Measurements from ENCODE around the gene CHURC1. TPM values are rescaled to one million over a fixed set of nuclear protein-coding genes. Genes with fewer than 3 reads are reported as not detected.

CHURC1 gene
- total and polyA plus RNA-seq, 4 donors = 37.2 to 62.6 (median 46.9) TPM

- no peaks in the 10 kb centered on the region for H3K4me1 ChIP-seq (ENCODE audit: control insufficient read depth in 5 of 5, insufficient read depth in 5 of 5, low read length in 5 of 5)
- no peak for ATAC-seq (ENCODE audit: insufficient read depth, low FRiP score)
- no peaks in the 10 kb centered on the region for H3K27me3 ChIP-seq (ENCODE audit: control insufficient read depth in 3 of 3, insufficient read depth in 3 of 3, low read length in 2 of 3)
- 65 to 75% methylated on average over 7 of the region's 7 CpGs for WGBS, 2 donors
- no peak for TF ChIP-seq CTCF (IDR thresholded peaks at IDR 0.05; ENCODE audit: control extremely low read depth, extremely low read depth)
- peaks cover 0 to 18% (median 1%) of the 10 kb centered on the region in 4 donors for H3K36me3 ChIP-seq (ENCODE audit: control insufficient read depth in 4 of 4, insufficient read depth in 4 of 4, low read length in 4 of 4)
- H3K9ac ChIP-seq (ENCODE audit: insufficient read depth in 1 of 2, low read length in 2 of 2) = no peak overlapping the region
- DNase-seq = no peak
- H3K9me3 ChIP-seq (ENCODE audit: control insufficient read depth in 4 of 4, insufficient read depth in 3 of 4, low read length in 3 of 4) = no peaks in the 10 kb centered on the region
- H3K4me3 ChIP-seq = no peak overlapping the region
- peak overlapping the region in 1 of 2 donors; percentile 27 for H3K27ac ChIP-seq (ENCODE audit: low read depth in 1 of 2, low read length in 1 of 2)
Measured at GRCh38 chr14:64952598-64953309, 38.5 kb downstream of the CHURC1 start.

GRCh38 chr14:64953310-64953654, 39.0 kb downstream of the CHURC1 start:
- H3K4me1 ChIP-seq (ENCODE audit: control insufficient read depth in 5 of 5, insufficient read depth in 5 of 5, low read length in 5 of 5) = no peaks in the 10 kb centered on the region
- no peak for TF ChIP-seq CTCF (IDR thresholded peaks at IDR 0.05; ENCODE audit: control extremely low read depth, extremely low read depth)
- ATAC-seq (ENCODE audit: insufficient read depth, low FRiP score) (no peak), DNase-seq (no peak)
- H3K9me3 ChIP-seq (ENCODE audit: control insufficient read depth in 4 of 4, insufficient read depth in 3 of 4, low read length in 3 of 4) = no peaks in the 10 kb centered on the region
- peaks cover 0 to 13% (median 1%) of the 10 kb centered on the region in 4 donors for H3K36me3 ChIP-seq (ENCODE audit: control insufficient read depth in 4 of 4, insufficient read depth in 4 of 4, low read length in 4 of 4)
- no peak overlapping the region for H3K27ac ChIP-seq (ENCODE audit: low read depth in 1 of 2, low read length in 1 of 2)
- 94 to 95% methylated on average over 8 of the region's 8 CpGs for WGBS, 2 donors
- H3K27me3 ChIP-seq (ENCODE audit: control insufficient read depth in 3 of 3, insufficient read depth in 3 of 3, low read length in 2 of 3) = no peaks in the 10 kb centered on the region
- no peak overlapping the region for H3K9ac ChIP-seq (ENCODE audit: insufficient read depth in 1 of 2, low read length in 2 of 2)
- no peak overlapping the region for H3K4me3 ChIP-seq

- DNase-seq (no peak), ATAC-seq (ENCODE audit: insufficient read depth, low FRiP score) (no peak)
- 95 to 96% methylated on average over 6 of the region's 6 CpGs for WGBS, 2 donors
- TF ChIP-seq CTCF (IDR thresholded peaks at IDR 0.05; ENCODE audit: control extremely low read depth, extremely low read depth) = no peak
- no peak overlapping the region for H3K9ac ChIP-seq (ENCODE audit: insufficient read depth in 1 of 2, low read length in 2 of 2)
- no peaks in the 10 kb centered on the region for H3K4me1 ChIP-seq (ENCODE audit: control insufficient read depth in 5 of 5, insufficient read depth in 5 of 5, low read length in 5 of 5)
- no peaks in the 10 kb centered on the region for H3K27me3 ChIP-seq (ENCODE audit: control insufficient read depth in 3 of 3, insufficient read depth in 3 of 3, low read length in 2 of 3)
- H3K4me3 ChIP-seq = no peak overlapping the region
- no peaks in the 10 kb centered on the region for H3K9me3 ChIP-seq (ENCODE audit: control insufficient read depth in 4 of 4, insufficient read depth in 3 of 4, low read length in 3 of 4)
- no peak overlapping the region for H3K27ac ChIP-seq (ENCODE audit: low read depth in 1 of 2, low read length in 1 of 2)
- H3K36me3 ChIP-seq (ENCODE audit: control insufficient read depth in 4 of 4, insufficient read depth in 4 of 4, low read length in 4 of 4) = peaks cover 0 to 10% (median 1%) of the 10 kb centered on the region in 4 donors
Measured at GRCh38 chr14:64953661-64954060, 39.4 kb downstream of the CHURC1 start.

Data from lung (tissue), 12 donors.